ENCODE data around the gene NPAS1. TPM values are rescaled to one million over a fixed set of nuclear protein-coding genes. Genes with fewer than 3 reads are reported as not detected.

Gene NPAS1
- total and polyA plus RNA-seq, 2 experiments from 2014 or later: 2.9 to 8.4 TPM

DNA sequence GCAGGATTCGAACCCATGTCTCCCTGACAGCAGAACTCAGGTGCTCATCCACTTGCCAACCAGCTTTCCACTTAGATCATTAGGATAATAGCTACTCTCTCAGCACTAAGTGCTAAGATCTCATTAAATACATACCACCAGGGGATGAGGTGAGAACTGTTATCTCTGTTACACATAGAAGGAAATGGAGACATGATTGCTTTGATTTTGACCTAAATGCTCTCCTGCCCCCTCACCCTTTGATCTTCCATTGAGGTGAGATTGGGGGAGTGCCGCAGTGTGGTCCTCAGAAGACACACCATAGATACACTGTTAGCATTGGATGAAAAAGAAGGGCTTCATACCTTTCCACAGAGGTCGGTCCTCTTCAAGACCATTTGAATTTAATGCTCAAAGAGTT is 38.9 kb upstream of the NPAS1 start:
- TF ChIP-seq CTCF (IDR thresholded peaks at IDR 0.05; ENCODE audit: low read depth, low read length): no peak
- peaks cover 44% of the 10 kb centered on the region for H3K4me1 ChIP-seq (ENCODE audit: low read depth)
- no peak overlapping the region for H3K4me3 ChIP-seq
- peak overlapping the region; percentile 35 for H3K27ac ChIP-seq
- H3K27me3 ChIP-seq: no peaks in the 10 kb centered on the region
- no peaks in the 10 kb centered on the region for H3K36me3 ChIP-seq
- H3K9me3 ChIP-seq (ENCODE audit: low read depth): no peaks in the 10 kb centered on the region
- no peak for DNase-seq (ENCODE audit: low read depth in 1 of 2, low spot score in 1 of 2)

GRCh38 chr19:46981286-46981945 is 38.2 kb upstream of the NPAS1 start:
- Histone ChIP-seq H3K27ac (peak overlapping the region; percentile 35), H3K36me3 (no peaks in the 10 kb centered on the region), H3K4me3 (no peak overlapping the region), H3K27me3 (no peaks in the 10 kb centered on the region), H3K4me1 (ENCODE audit: low read depth) (peaks cover 46% of the 10 kb centered on the region), H3K9me3 (ENCODE audit: low read depth) (no peaks in the 10 kb centered on the region)
- DNase-seq (ENCODE audit: low read depth in 1 of 2, low spot score in 1 of 2): no peak
- TF ChIP-seq CTCF (IDR thresholded peaks at IDR 0.05; ENCODE audit: low read depth, low read length): no peak

DNA sequence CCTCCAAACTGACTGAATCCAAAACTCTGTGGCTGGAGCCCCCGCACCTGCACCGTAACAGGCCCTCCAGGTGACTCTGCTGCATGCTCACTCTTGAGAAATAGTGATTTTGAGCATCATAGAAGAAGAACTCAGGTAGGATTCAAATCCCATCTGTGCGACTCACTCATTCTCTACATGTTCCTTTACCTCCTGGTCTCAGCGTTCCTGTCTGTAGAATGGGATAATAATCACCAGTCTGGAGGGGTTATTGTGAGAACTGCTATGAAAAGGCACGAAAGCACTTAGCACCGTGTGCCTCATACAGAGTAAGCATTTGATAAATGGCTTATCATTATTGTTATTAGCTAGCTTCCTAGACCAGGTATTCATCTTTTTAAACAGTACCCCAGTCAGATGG is 36.5 kb upstream of the NPAS1 start:
- peaks cover 31% of the 10 kb centered on the region for H3K4me1 ChIP-seq (ENCODE audit: low read depth)
- no peaks in the 10 kb centered on the region for H3K27me3 ChIP-seq
- H3K9me3 ChIP-seq (ENCODE audit: low read depth): no peaks in the 10 kb centered on the region
- H3K27ac ChIP-seq: no peak overlapping the region
- DNase-seq (ENCODE audit: low read depth in 1 of 2, low spot score in 1 of 2): no peak
- TF ChIP-seq CTCF (IDR thresholded peaks at IDR 0.05; ENCODE audit: low read depth, low read length): no peak
- no peak overlapping the region for H3K4me3 ChIP-seq
- no peaks in the 10 kb centered on the region for H3K36me3 ChIP-seq

DNA sequence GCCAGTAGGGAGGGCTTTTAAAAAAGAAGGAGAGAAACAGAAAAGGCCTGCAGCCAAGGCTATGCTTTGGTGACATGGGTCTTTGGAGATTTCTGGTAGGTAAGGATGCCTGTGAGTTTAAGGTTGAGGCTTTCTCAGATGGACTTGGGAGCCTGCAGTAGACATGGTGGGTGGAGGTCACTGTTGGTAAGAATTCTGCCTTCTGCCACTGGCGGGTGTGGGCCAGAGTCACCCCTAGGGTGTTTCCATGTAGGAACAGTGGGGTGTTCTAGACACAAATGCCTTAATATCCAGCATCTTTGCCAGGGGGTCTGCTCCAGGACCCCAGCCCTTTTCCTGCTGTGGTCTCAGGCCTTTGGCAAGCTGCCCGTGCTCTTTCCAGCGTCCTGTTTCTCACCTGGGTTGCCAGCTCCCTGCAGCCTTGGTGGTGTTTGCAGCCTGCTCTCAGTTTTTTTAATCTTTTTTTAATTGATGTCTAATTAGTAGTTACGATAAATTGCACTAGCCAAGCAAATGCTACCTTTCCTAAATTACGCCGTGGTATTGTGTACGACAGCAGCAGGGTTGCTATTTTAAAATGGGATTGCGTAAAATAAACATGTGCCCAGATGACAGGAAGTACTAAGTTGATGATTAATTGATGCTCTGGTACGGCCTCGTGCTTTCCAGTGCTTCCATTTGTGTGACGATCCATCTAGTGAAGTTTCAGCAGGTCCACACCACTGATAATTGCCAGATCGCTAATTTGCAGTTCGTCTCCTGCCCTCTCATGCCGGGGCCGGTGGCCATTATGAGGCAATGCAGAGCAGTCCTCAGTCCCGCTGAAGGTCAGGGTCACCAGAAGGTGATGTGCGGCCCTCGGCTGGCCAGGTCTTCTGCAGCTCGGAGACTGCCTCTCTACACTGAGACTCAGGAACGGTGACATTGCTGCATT is 35.3 kb upstream of the NPAS1 start:
- peak; percentile 81 to 88 for DNase-seq (ENCODE audit: low read depth in 1 of 2, low spot score in 1 of 2)
- peak overlapping the region; percentile 80 for H3K27ac ChIP-seq

More for the DNA sequence above, 35.3 kb upstream of the NPAS1 start:
- Histone ChIP-seq H3K9me3 (ENCODE audit: low read depth) (no peaks in the 10 kb centered on the region), H3K4me3 (no peak overlapping the region), H3K27me3 (no peaks in the 10 kb centered on the region), H3K36me3 (no peaks in the 10 kb centered on the region), H3K4me1 (ENCODE audit: low read depth) (peaks cover 31% of the 10 kb centered on the region)
- TF ChIP-seq CTCF (IDR thresholded peaks at IDR 0.05; ENCODE audit: low read depth, low read length): no peak
